GM19467 (cell line): ENCODE measurements around the gene POLA2.
"Not testable (repeated sequence)": the region's sequence is repeated elsewhere in the genome, so short reads cannot be mapped to it uniquely, and the experiment has no call there.

Source experiments
- ATAC-seq: cut with Tn5 transposase; IDR thresholded peaks from one replicate; pipeline ENCODE4 v1.9.1; 2021; ENCODE audit warnings: mild to moderate bottlenecking, moderate library complexity; ENCODE audit not compliant: unreplicated experiment

Gene POLA2

GRCh38 chr11:65261591-65262380 lies at the start of gene POLA2:
TSS of gene POLA2 (plus strand) at chr11:65261962. CDS start at chr11:65262293, 331 bp downstream.
- ATAC-seq: peak; percentile 73

- no peak for ATAC-seq
Measured at GRCh38 chr11:65212226-65212801, 49.4 kb upstream of the POLA2 start.

- no peak for ATAC-seq
Measured at GRCh38 chr11:65213322-65214211, 48.2 kb upstream of the POLA2 start.

GRCh38 chr11:65214212-65214845 lies 47.4 kb upstream of the POLA2 start:
- ATAC-seq: no peak

- ATAC-seq: no peak
Measured at GRCh38 chr11:65215441-65216076, 46.2 kb upstream of the POLA2 start.

- ATAC-seq: no peak
Measured at GRCh38 chr11:65216830-65217229, 44.9 kb upstream of the POLA2 start.

GRCh38 chr11:65217441-65218423 lies 44.0 kb upstream of the POLA2 start:
- ATAC-seq: no peak

- no peak for ATAC-seq
Measured at GRCh38 chr11:65218446-65218845, 43.3 kb upstream of the POLA2 start.

- ATAC-seq: no peak
Measured at GRCh38 chr11:65219930-65220213, 41.9 kb upstream of the POLA2 start.

- no peak for ATAC-seq
Measured at GRCh38 chr11:65221026-65221425, 40.7 kb upstream of the POLA2 start.

- ATAC-seq: no peak
Measured at GRCh38 chr11:65223011-65223410, 38.8 kb upstream of the POLA2 start.

GRCh38 chr11:65224930-65225278 lies 36.9 kb upstream of the POLA2 start:
- no peak for ATAC-seq

GRCh38 chr11:65225279-65226102 lies 36.3 kb upstream of the POLA2 start:
- ATAC-seq: no peak

- no peak for ATAC-seq
Measured at GRCh38 chr11:65226103-65226442, 35.7 kb upstream of the POLA2 start.

- no peak for ATAC-seq
Measured at GRCh38 chr11:65227879-65228278, 33.9 kb upstream of the POLA2 start.

GRCh38 chr11:65236194-65237059 lies 25.3 kb upstream of the POLA2 start:
- ATAC-seq: no peak

GRCh38 chr11:65238302-65238701 lies 23.5 kb upstream of the POLA2 start:
- not testable (repeated sequence) for ATAC-seq

- ATAC-seq: no peak
Measured at GRCh38 chr11:65241134-65241533, 20.6 kb upstream of the POLA2 start.
